Ovary (tissue), 9 donors: ENCODE data around the gene ZNF829. TPM values are rescaled to one million over a fixed set of nuclear protein-coding genes. Genes with fewer than 3 reads are reported as not detected.

Source experiments
- DNase-seq, 5 donors: peaks; one replicate each; pipeline ENCODE4 v3.0.0-alpha.2; 2019 to 2020
- H3K27ac ChIP-seq, 2 donors: fragments of 200-600 bp; one replicate each; pipeline versions ENCODE4 v1.5.1 to v1.8.0; 2019 to 2022
- H3K27me3 ChIP-seq: fragments of 200-600 bp; one replicate; pipeline ENCODE4 v1.8.0; 2022
- H3K36me3 ChIP-seq: fragments of 200-600 bp; sonication (generic); one replicate; pipeline ENCODE4 v1.5.1; 2019
- H3K4me1 ChIP-seq: one replicate; pipeline ENCODE4 v1.8.1; 2013; ENCODE audit warnings: mild to moderate bottlenecking, moderate library complexity; ENCODE audit not compliant: insufficient read depth
- H3K4me3 ChIP-seq: fragments of 200-600 bp; sonication (generic); one replicate; pipeline ENCODE4 v1.5.1; 2017
- H3K9me3 ChIP-seq, 2 donors: fragments of 200-600 bp in 1 of 2; sonication (generic) in 1 of 2; one replicate each; pipeline versions ENCODE4 v1.5.1 to v1.8.1; 2013 to 2019; ENCODE audit warnings: mild to moderate bottlenecking in 1 of 2, moderate library complexity in 1 of 2
- EP300 ChIP-seq: sonication (generic); formaldehyde crosslinking; IDR thresholded peaks from one replicate; pipeline ENCODE4 v1.6.1; 2017; ENCODE audit warnings: antibody characterized with exemption
- POLR2A ChIP-seq: fragments of 450-650 bp; IDR thresholded peaks from one replicate; pipeline ENCODE4 v1.6.1; 2017; ENCODE audit warnings: antibody characterized with exemption, mild to moderate bottlenecking, moderate library complexity
- WGBS, 3 donors: extraction: QIAGEN DNeasy Blood & Tissue Kit in 1 of 3; methylation state at CpG; one replicate each; pipeline versions ENCODE4 v1.1.5 to v1.1.7; 2013 to 2017; 5-methylcytosine and 5-hydroxymethylcytosine counted together
- intact Hi-C, 4 donors: fragments of 100-400 bp; cut with DNase I; formaldehyde crosslinking; loops; one replicate each; pipeline versions ENCODE4 v1.11.0 to v1.15.1; 2022 to 2023
- polyA plus RNA-seq, 2 donors: library from polyadenylated mRNA; stranded (reverse); fragments of 200-250 nt in 1 of 2; fragments of 350-450 nt in 1 of 2; fragmentation: Illumina TruSeq in 1 of 2; extraction: RNeasy Lipid Tissue Mini Kit (QIAGEN cat#74804) in 1 of 2; gene quantifications; one replicate each; pipeline ENCODE4 v1.2.3, GENCODE V29; 2013 to 2014
- total RNA-seq, 7 donors: library from RNA; depleted of rRNA in 2 of 7; stranded (reverse); fragments of >200 nt in 2 of 7; fragmentation: NEBNext Ultra II Directional in 3 of 7; extraction: Animal tissue kit (Norgen Biotek cat#: 25700) in 3 of 7; gene quantifications; one replicate each; pipeline versions ENCODE4 v1.1.0 to v1.2.4, GENCODE V29; 2016 to 2023
- TF ChIP-seq, protein P1 (sequence below), 3 donors: fragments of 450-650 bp in 2 of 3; fragments of 200-600 bp in 1 of 3; IDR thresholded peaks; one replicate each; pipeline versions ENCODE4 v1.5.1 to v1.8.0; 2016 to 2022; ENCODE audit warnings: antibody characterized with exemption in 3 of 3, mild to moderate bottlenecking in 1 of 3
- donor health status: DM: no; HTN: no; CAD: no; lungs with moderate emphysema.
- donor health status: DM: no; HTN: no; CAD: no.
- donor health status: Bipolar disorder and iron deficiency.
- donor health status: DM: yes; HTN: yes; CAD: no.
- donor health status: DM: no; HTN: no; CAD: no.
- donor health status: DM: yes; HTN: yes; CAD: no.

Gene ZNF829
- total and polyA plus RNA-seq, 9 donors: 2.6 to 7.5 (median 5.6) TPM

DNA sequence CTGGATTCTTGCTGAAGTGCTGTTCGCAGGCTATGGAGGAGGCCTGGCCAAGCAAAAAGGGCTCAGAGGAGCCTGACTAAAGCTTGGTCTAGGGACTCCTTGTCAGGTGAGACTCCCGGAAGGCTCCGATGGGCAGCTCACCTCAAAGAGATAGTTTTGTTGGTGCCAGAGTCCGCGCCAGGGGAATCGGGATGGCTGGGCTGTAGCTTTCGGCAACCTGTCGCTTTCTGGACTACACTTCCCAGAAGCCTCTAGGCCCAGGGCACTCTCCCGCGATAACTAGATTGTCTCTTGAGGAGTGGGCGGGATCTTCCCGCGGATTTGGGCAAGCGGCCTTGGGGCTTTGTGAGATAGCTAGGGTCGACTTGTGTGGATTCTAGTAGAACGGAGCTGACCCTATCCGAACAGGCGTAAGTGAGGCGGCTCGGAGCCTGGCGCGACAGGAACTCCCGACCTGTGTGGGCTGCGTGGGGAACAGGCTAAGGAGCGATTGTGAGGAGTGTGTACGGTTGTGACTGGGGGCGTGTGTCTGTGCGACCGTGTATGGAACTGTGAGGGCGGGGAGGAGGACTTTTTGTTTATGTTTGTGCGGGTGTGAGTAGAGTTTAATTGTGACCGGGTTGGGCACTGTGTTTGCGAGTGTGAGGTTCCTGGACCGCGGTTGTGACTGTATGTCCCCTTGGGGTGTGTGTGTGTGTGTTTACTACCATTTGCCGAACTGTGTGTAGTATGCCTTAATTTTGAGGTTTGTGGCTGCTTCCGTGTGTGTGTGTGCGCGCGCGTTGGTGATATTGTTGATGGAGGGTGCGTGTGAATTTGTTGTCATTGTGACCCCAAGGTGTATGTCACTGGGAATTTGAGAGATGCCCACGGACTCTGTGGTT lies 65.3 kb downstream of the ZNF829 start, which contains the start of gene ZNF345:
ZNF345 (plus strand) TSS at position 318 of the 884 bp plus-strand sequence. CDS start 25,955 bp downstream, outside the sequence.
- Histone ChIP-seq H3K27ac (peak within 1 kb of the TSS; percentile 55 to 74), H3K4me3 (peak within 1 kb of the TSS; percentile 88), H3K27me3 (no peaks in the 10 kb centered on the region), H3K9me3 (no peaks in the 10 kb centered on the region), H3K36me3 (no peaks in the 10 kb centered on the region), H3K4me1 (peaks cover 5% of the 10 kb centered on the region)
- intact Hi-C loops: no loop called here
- TF ChIP-seq, protein P1, sequence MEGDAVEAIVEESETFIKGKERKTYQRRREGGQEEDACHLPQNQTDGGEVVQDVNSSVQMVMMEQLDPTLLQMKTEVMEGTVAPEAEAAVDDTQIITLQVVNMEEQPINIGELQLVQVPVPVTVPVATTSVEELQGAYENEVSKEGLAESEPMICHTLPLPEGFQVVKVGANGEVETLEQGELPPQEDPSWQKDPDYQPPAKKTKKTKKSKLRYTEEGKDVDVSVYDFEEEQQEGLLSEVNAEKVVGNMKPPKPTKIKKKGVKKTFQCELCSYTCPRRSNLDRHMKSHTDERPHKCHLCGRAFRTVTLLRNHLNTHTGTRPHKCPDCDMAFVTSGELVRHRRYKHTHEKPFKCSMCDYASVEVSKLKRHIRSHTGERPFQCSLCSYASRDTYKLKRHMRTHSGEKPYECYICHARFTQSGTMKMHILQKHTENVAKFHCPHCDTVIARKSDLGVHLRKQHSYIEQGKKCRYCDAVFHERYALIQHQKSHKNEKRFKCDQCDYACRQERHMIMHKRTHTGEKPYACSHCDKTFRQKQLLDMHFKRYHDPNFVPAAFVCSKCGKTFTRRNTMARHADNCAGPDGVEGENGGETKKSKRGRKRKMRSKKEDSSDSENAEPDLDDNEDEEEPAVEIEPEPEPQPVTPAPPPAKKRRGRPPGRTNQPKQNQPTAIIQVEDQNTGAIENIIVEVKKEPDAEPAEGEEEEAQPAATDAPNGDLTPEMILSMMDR (IDR thresholded peaks at IDR 0.05): no peak
- TF ChIP-seq EP300: peak; percentile 37
- peak; percentile 26 for TF ChIP-seq POLR2A
- DNase-seq: peak; percentile 90 to 94 (median 91)
- 0% methylated on average over 43 of the region's 43 CpGs for WGBS, 3 donors

DNA sequence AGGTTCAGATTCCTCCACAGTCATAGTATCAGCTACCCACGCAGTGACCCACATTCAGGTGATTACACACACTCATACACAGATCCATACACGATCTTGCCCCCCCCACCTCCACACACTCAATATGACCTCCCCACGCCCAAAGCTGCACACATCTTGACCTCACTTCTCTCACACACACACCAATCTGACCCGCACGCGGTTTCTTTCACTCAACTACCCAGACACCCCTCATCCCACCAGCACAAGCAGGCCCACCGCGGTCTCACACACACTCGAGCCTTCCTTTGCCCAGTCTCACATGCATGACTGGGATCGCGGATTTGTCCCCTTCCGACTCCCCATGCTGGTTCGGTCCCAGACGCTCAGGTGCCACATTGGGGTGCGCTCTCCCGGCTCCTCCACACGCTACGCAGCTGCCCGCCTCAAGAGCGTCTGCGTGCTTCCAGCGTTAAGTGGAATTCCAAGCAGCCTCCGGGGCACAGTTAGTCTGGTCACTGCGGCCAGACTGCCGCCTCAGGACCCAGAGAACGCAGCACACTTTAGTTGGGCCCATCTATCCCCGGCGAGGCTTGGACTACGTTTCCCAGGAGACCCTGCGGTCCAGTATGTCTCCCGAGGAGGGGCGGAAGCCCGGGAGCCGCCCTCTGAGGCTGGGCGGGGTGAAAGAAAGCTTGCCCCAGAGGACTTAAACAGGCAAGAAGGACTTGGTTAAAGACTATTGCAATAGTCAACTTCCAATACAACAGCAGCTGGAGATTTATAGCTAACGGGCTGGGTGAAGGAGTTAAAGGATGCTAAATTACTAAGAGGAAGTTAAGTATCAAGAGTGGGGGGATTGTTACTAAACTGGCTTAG lies 66.2 kb downstream of the ZNF829 start:
- Histone ChIP-seq H3K9me3 (no peaks in the 10 kb centered on the region), H3K27ac (peak overlapping the region; percentile 55 to 74), H3K27me3 (no peaks in the 10 kb centered on the region), H3K4me1 (peaks cover 5% of the 10 kb centered on the region), H3K36me3 (no peaks in the 10 kb centered on the region), H3K4me3 (peak overlapping the region; percentile 88)
- TF ChIP-seq POLR2A: peak; percentile 40
- TF ChIP-seq, protein P1 (IDR thresholded peaks at IDR 0.05): no peak
- 0 to 1% (median 1%) methylated on average over 36 of the region's 36 CpGs for WGBS, 3 donors
- intact Hi-C loops: no loop called here
- peak; percentile 84 to 90 (median 86) for DNase-seq

DNA sequence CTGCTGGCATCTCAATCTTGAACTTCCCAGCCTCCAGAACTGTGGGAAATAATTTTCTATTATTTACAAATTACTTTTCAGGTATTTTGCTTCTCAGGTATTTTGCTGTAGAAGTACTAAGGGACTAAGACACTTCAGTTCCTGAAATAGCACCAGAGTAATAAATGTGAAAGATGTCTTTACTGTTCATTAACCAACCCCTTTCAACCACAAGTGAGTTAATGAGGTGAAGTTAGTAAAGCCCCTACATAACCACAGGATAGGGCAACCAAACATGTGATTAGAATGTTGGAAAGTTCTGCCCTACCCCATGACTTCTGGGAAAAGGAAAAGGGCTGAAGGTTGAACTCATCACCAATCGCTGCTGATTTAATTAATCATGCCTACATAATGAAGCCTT lies 68.1 kb downstream of the ZNF829 start:
- Histone ChIP-seq H3K36me3 (no peaks in the 10 kb centered on the region), H3K4me1 (peaks cover 5% of the 10 kb centered on the region), H3K4me3 (no peak overlapping the region), H3K9me3 (peaks cover 0 to 2% of the 10 kb centered on the region in 2 donors), H3K27ac (no peak overlapping the region), H3K27me3 (no peaks in the 10 kb centered on the region)
- TF ChIP-seq EP300 (no peak), POLR2A (no peak)
- TF ChIP-seq, protein P1 (IDR thresholded peaks at IDR 0.05): no peak
- 89 to 93% (median 92%) methylated on average over 1 of the region's 1 CpG for WGBS, 3 donors
- no peak for DNase-seq
- intact Hi-C loops: no loop called here

DNA sequence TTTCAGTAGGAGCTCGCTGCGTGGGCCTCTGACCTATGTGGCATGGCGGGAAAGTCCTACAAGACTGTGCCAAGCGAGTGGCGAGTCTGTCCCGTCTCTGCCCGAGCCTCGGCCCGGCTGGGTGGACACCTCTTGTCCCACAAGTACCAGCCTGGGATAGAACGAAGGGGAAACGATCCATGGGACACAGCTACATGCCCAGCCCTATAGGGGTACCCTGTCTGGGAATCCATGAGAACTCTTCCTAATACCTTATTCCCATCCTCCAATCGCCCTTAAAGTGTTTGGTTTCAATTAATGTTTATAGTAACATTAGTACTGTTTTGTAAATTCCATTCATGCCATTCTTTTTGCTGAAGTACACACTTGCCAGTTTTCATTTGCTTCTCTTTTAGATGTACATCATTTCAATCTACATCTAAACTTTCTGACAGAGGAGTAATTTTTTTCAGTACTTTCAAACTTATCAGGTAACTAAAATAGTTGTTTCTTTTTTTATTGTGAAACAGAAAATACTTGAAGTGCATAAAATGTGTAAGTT lies 77.2 kb downstream of the ZNF829 start:
- Histone ChIP-seq H3K36me3 (no peaks in the 10 kb centered on the region), H3K27ac (peak overlapping the region; percentile 39 to 69), H3K9me3 (peaks cover 0 to 10% of the 10 kb centered on the region in 2 donors), H3K27me3 (no peaks in the 10 kb centered on the region), H3K4me3 (peak overlapping the region; percentile 57), H3K4me1 (peaks cover 2% of the 10 kb centered on the region)
- intact Hi-C loops: no loop called here
- DNase-seq: no peak
- 0 to 4% (median 1%) methylated on average over 12 of the region's 12 CpGs for WGBS, 3 donors
- TF ChIP-seq POLR2A: no peak
- TF ChIP-seq, protein P1 (IDR thresholded peaks at IDR 0.05): no peak
